ENCODE results near the gene TM2D1.
"Not testable (repeated sequence)": the region's sequence is repeated elsewhere in the genome, so short reads cannot be mapped to it uniquely, and the experiment has no call there.

TM2D1 gene

GRCh38 chr1:61724813-61725694 is at the start of gene TM2D1:
Gene TM2D1 (minus strand): TSS chr1:61725141. CDS start chr1:61725120, 21 bp downstream.
- peak; percentile 90 for DNase-seq

- DNase-seq = no peak
Measured at GRCh38 chr1:61770131-61770530, 45.2 kb upstream of the TM2D1 start.

- no peak for DNase-seq
Measured at GRCh38 chr1:61757950-61758349, 33.0 kb upstream of the TM2D1 start.

- no peak for DNase-seq
Measured at GRCh38 chr1:61756773-61757172, 31.8 kb upstream of the TM2D1 start.

DNA sequence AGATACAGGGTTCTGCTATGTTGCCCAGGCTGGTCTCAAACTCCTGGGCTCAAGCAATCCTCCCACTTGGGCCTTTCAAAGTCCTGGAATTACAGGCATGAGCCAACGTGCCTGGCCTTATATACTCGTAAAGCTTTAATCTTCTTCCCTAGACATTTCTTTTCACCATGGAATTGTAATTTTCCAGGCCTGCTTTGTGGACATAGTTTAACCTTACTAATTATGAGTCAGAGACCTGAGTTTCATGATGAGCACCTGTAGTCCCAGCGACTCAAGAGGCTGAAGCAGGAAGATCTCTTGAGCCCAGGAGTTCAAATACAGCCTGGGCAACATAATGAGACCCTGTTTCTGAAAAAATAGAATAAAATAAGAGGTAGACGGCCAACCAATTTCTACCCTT is 29.6 kb upstream of the TM2D1 start:
- no peak for DNase-seq

DNA sequence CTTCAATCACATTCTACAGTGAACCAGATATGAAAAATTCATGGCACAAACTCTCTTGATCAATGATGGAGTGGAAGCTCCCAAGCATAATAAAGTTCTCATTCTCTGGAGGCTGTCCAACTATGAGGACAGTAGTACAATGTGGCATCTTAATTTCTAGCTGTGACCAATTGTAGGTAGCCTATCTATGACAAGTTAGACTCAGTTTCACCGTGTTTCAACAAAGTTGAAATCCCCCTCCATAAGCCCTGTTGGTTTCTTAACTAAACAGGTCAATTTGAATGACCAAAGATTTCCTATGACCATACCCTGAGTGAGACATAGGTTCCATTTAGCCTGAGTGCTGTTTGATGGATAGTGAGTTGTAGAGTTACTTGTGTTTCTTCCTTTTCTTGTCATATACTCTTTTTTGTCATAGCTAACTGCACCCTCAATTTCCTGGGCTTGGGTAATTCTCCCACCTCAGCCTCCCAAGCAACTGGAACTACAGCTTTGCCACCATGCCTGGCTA is 29.1 kb upstream of the TM2D1 start:
- no peak for DNase-seq

DNA sequence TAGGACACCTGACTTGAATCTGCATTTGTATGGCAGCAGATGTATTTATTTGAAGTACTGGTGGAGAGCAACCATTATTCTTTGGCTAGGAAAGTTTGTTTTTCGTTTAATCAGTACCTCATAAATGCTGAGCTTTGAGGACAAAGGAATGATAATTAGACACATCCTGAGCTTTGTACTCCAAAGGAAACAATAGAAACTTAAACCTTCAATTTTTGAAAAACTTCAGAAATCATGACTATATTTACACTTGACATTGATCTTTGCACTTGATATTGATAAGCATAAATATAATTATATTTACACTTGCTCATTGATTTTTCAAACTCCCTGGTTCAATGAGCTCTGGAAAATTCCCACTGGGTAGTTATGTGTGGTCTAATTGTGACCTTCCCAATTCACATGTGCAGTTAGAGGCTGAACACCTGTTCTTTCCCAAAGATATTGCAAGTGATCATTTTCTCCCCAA is 28.0 kb upstream of the TM2D1 start:
- DNase-seq = no peak

DNA sequence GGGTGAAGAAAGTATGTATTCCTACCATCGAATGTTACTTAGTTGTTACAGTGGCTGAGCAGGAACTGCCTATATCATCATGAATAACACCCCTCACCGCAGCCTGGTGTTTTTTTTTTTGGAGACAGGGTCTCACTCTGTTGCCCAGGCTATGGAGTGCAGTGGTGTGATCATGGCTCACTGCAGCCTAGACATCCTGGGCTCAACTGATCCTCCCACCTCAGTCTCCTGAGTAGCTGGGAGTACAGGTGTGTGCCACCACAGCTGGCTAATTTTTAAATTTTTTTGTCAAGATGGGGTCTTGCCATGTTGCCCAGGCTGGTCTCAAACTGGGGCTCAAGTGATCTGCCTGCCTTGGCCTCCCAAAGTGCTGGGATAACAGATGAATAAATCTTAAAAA is 24.6 kb upstream of the TM2D1 start:
- DNase-seq = no peak

- DNase-seq = no peak
Measured at GRCh38 chr1:61748566-61748965, 23.6 kb upstream of the TM2D1 start.

- DNase-seq = no peak
Measured at GRCh38 chr1:61746813-61747212, 21.9 kb upstream of the TM2D1 start.

DNA sequence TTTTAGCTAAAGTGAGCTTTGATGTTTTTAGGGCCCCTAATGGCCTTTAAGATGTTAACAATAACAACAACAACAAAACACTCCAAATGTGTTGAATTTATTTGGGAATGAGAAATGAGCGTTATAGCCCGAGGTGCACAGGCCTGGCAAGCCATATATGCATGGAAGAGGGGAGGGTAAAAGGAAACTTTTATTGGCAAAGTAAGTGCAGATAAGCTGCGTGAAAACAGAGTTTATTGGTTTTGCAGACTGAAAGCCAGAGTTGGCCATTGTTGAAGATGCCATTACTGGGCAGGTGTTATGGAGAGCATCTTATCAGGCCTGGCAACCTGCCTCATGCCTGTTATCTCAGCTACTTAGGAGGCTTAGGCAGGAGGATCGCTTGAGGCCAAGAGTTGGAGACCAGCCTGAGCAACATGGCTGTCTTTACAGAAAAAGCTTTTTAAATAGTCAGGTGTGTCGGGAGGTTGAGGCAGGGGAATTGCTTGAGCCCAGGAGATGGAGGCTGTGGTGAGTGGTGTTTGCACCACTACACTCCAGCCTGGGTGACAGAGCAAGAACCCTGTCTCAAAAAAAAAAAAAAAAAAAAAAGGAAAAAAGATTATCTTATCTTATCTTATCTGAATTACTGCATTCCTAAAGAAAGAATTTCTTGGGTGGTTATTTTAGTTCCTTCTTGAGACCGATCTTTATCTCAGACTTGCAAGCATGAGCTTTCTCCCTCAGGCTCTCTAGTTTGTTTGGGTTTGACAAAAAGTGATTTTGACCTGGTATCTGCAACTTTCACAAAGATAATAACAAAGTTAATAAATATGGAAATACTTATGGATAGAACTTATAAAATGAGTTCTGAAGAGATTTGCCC is 19.0 kb upstream of the TM2D1 start:
- DNase-seq = no peak

DNA sequence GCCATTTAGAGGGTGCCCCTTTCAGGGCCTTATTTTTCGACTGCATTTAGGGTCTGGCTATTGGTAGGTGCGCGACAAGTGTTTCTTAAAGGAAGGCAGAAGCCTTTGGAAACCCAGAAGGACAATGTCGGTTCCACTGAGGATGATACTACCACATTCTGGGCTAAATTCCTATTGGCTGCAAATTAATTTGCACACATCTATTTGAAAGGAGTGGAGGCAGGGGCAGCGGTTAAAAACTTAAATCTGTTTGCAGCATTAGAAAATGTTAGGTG is 18.4 kb upstream of the TM2D1 start:
- DNase-seq = peak; percentile 16

DNA sequence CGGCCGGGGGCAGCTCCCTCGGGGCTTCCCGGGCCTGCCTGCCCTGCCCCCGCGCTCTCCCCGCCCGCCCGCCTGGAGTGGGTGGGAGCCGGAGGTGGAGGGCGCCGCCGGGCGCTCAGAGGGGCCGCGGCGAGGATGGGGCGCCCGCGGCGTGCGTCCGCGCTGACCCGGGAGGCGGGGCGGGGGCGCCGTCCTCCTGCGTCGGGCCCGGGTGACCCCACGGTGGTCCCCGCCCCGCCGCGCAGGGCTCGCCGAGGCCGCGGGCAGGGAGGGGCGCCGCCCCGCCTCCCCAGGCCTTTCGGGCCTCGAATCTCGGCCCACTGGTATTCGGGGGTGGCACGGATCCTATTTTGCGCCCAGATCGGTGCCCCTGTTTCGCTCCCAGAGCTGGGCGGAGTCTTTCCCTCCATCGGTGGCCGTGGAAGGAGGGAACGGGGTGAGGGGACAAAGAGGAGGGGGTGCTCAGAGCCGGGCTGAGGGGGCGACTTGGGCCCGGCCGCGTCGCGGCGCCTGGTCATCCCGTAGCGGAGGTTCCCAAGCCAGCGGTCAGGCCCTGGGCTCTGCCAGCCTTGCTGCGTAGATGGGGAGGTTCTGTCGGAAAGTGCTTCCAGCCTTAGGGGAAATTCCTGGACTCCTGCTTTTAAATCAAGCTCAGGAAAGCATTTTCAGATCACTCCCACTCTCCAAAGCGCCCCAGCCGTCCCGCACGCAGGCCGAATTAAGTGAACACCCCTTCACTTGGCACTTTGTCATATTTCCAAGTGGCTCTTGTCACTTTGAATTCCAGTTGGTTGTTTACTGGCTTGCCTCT is 17.9 kb upstream of the TM2D1 start:
- peak; percentile 55 for DNase-seq

DNA sequence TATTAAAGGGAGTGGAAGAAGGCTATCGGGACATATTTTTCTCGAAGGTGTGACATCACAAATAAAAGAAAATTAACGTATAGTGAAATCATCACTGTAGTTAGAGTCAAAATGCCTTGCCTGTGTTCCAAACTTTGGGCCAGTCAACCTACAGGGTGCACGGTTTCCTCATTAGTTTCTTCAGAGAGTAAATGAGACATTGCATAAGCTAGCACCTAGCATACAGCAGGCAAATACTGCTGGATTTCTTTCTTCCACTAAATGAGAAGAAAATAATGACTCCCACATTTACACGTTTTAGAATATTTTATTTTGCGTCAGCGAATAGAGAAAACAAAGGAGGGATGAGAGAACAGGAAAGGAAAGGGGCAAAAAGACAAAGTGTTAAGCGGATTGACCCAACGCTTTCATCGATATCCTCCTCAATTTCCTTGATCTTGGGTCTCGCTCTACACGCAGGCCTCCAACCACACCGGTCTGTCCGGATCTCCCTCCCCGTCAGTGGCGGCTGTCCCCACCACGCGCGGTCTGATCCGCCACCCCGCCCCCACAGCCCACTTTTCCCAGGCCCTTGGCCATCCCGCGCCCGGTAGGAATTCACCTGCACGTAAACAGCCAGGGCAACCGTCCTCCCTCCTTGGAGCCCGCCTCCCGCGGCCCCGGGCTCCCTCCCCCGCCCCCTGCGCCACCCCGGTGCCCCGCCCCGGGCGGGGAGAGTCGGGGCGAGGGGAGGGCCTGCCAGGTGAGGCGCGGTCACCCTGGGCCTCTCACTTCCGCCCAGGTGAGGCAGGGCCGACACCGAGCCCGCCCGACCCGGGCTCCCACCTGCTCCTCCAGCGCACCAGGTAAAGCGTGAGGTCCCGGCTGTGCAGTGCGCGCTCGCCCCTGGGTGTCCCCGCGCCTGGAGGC is 17.0 kb upstream of the TM2D1 start, which contains the start of gene PATJ:
Gene PATJ (plus strand): TSS at position 770 of the 909 bp plus-strand sequence. CDS start 20,413 bp downstream, outside the sequence.
- peak; percentile 91 for DNase-seq

DNA sequence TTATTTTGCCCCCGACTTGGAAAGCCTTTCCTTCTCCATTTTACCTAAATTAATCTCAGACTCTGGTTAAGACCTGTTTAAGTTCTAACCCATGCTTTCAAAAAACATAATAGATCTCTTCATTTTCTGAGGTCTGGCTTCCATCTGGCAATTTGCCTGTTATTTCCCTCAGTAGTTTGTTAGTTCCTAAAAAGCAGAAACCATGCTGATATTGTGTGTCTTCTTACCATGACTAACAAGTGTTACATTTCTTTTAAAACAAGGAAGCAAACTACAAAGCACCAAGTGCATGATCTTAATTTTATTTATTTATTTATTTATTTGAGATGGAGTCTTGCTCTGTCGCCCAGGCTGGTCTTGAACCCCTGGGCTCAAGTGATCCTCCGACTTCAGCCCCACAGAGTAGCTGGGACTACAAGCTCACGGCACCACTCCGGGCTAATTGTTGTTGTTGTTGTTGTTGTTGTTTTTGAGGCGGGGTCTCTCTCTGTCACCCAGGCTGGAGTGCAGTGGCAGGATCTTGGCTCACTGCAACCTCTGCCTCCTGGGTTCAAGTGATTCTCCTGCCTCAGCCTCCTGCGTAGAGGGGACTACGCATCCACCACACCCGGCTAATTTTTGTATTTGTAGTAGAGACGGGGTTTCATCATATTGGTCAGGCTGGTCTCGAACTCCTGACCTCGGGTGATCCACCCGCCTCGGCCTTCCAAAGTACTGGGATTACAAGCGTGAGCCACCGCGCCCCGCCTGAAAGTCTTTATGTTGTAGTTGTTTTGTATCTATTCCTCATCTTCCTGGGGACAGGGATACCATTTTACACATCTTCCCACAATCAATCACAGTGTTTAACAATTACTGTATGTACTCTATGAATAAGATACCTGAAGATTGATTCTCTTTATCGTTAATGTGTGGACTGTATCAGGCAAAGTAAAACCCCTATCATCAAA is 16.1 kb upstream of the TM2D1 start:
- no peak for DNase-seq

DNA sequence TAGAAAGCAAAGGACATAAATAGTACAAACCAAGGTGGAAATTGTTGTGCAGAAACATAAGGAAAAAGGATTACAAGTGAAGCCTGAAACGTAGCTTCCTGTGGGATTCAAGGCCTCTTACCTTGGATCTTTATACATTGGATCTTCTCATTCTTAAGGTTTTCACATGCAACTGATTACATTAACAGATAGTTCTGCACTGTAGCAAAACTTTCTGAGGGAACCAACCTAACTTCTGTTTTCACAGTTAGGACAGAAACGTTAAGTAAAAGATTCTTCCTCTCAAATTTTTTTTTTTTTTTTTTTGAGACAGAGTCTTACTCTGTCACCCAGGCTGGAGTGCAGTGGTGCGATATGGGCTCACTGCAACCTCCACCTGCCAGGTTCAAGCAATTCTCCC is 7.8 kb upstream of the TM2D1 start:
- DNase-seq = no peak

- not testable (repeated sequence) for DNase-seq
Measured at GRCh38 chr1:61730679-61731078, 5.7 kb upstream of the TM2D1 start.

DNA sequence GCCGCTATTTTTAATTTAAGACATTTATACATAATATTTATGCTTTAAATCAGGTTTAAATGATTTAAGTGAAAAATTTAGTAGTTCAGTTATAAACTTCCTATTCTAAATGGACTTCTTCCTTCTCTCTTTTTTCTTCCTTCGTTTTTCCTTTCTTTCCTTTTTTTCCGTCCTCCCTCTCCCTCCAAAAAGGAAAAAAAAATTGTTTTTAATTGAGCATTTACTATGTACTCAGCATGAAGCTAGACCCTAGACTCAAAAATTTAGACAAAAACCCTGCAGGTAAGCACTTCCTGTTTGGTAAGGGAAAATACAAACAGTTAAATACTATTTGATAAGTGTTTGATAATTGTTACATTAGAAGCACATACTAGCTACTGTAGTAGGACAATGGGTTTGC is 2.6 kb upstream of the TM2D1 start:
- no peak for DNase-seq

- no peak for DNase-seq
Measured at GRCh38 chr1:61724506-61724812, 482 bp downstream of the TM2D1 start.

DNA sequence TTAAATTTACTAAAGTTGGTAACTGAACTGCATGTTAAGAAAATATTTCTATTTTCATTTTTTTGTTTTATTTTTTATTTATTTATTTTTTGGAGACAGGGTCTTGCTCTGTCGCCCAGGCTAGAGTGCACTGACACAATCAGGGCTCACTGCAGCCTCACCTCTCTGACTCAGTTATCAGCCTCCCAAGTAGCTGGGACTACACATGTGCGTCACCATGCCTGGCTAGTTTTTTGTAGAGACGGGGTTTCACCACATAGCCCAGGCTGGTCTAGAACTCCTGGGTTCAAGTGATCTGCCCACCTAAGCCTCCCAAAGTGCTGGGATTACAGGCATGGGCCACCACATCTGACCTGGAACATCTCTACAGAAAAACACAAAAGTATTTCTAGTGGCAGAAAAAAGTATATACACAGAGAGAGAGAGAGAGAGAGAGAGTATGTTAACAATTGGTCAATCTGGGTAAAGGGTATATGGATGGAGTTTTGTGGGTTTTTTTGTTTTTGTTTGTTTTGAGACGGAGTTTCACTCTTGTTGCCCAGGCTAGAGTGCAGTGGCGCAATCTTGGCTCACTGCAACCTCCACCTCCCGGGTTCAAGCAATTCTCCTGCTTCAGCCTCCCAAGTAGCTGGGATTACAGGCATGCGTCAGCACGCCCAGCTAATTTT is 5.8 kb downstream of the TM2D1 start:
- not testable (repeated sequence) for DNase-seq

Measured in NCI-H345 (cell line).